ENCODE data around the gene SPATA17.
"Not testable (repeated sequence)": the region's sequence is repeated elsewhere in the genome, so short reads cannot be mapped to it uniquely, and the experiment has no call there.

Gene SPATA17

GRCh38 chr1:217630711-217631591, at the start of gene SPATA17, which contains the start of gene GPATCH2:
SPATA17 (plus strand) TSS chr1:217631344; CDS start chr1:217631379, 35 bp downstream.
GPATCH2 (minus strand) TSS chr1:217631090; CDS start chr1:217630971, 119 bp downstream.
- peak; percentile 84 for DNase-seq (ENCODE audit: low read depth)

GRCh38 chr1:217584286-217584811, 46.8 kb upstream of the SPATA17 start:
- DNase-seq (ENCODE audit: low read depth) = not testable (repeated sequence)

- no peak for DNase-seq (ENCODE audit: low read depth)
Observed at GRCh38 chr1:217585577-217585976, 45.6 kb upstream of the SPATA17 start.

- no peak for DNase-seq (ENCODE audit: low read depth)
Observed at GRCh38 chr1:217586586-217586985, 44.6 kb upstream of the SPATA17 start.

- DNase-seq (ENCODE audit: low read depth) = no peak
Observed at GRCh38 chr1:217590598-217590997, 40.5 kb upstream of the SPATA17 start.

GRCh38 chr1:217599154-217599553, 32.0 kb upstream of the SPATA17 start:
- DNase-seq (ENCODE audit: low read depth) = no peak

- no peak for DNase-seq (ENCODE audit: low read depth)
Observed at GRCh38 chr1:217602380-217602779, 28.8 kb upstream of the SPATA17 start.

- no peak for DNase-seq (ENCODE audit: low read depth)
Observed at GRCh38 chr1:217605390-217605789, 25.8 kb upstream of the SPATA17 start.

GRCh38 chr1:217614200-217614712, 16.9 kb upstream of the SPATA17 start:
- no peak for DNase-seq (ENCODE audit: low read depth)

GRCh38 chr1:217617126-217617525, 14.0 kb upstream of the SPATA17 start:
- no peak for DNase-seq (ENCODE audit: low read depth)

- no peak for DNase-seq (ENCODE audit: low read depth)
Observed at GRCh38 chr1:217620814-217621213, 10.3 kb upstream of the SPATA17 start.

- no peak for DNase-seq (ENCODE audit: low read depth)
Observed at GRCh38 chr1:217622042-217622441, 9.1 kb upstream of the SPATA17 start.

GRCh38 chr1:217626321-217626720, 4.8 kb upstream of the SPATA17 start:
- DNase-seq (ENCODE audit: low read depth) = no peak

GRCh38 chr1:217627431-217627830, 3.7 kb upstream of the SPATA17 start:
- no peak for DNase-seq (ENCODE audit: low read depth)

- no peak for DNase-seq (ENCODE audit: low read depth)
Observed at GRCh38 chr1:217642455-217642854, 11.3 kb downstream of the SPATA17 start.

GRCh38 chr1:217647791-217648190, 16.6 kb downstream of the SPATA17 start:
- no peak for DNase-seq (ENCODE audit: low read depth)

- no peak for DNase-seq (ENCODE audit: low read depth)
Observed at GRCh38 chr1:217650674-217651073, 19.5 kb downstream of the SPATA17 start.

GRCh38 chr1:217660353-217661062, 29.4 kb downstream of the SPATA17 start:
- peak; percentile 34 for DNase-seq (ENCODE audit: low read depth)

- no peak for DNase-seq (ENCODE audit: low read depth)
Observed at GRCh38 chr1:217661407-217661806, 30.3 kb downstream of the SPATA17 start.

- DNase-seq (ENCODE audit: low read depth) = no peak
Observed at GRCh38 chr1:217668351-217668940, 37.3 kb downstream of the SPATA17 start.

- DNase-seq (ENCODE audit: low read depth) = no peak
Observed at GRCh38 chr1:217673387-217673786, 42.2 kb downstream of the SPATA17 start.
